Trophoblast cell (in vitro differentiated cells and primary cell): ENCODE measurements around the gene MRPL55.

Source experiments
- DNase-seq, 2 donors: peaks; one replicate each; pipeline ENCODE4 v3.0.0-alpha.2; 2016
- H2AFZ ChIP-seq: 2 replicates; pipeline ENCODE4 v1.6.1; 2013; ENCODE audit warnings: low read length, moderate library complexity, mild to moderate bottlenecking; ENCODE audit not compliant: insufficient read depth, poor library complexity
- H2AK5ac ChIP-seq: 2 replicates; pipeline ENCODE4 v1.6.1; 2013; ENCODE audit warnings: mild to moderate bottlenecking, low read length
- H2BK120ac ChIP-seq: 2 replicates; pipeline ENCODE4 v1.6.1; 2013; ENCODE audit warnings: low read length, mild to moderate bottlenecking, moderate library complexity; ENCODE audit not compliant: insufficient read depth, poor library complexity
- H2BK12ac ChIP-seq: 2 replicates; pipeline ENCODE4 v1.6.1; 2013; ENCODE audit warnings: mild to moderate bottlenecking, low read length, moderate library complexity
- H2BK5ac ChIP-seq: 2 replicates; pipeline ENCODE4 v1.6.1; 2013; ENCODE audit warnings: low read length, low read depth, moderate library complexity, mild to moderate bottlenecking; ENCODE audit not compliant: poor library complexity
- H3K14ac ChIP-seq: 2 replicates; pipeline ENCODE4 v1.6.1; 2013; ENCODE audit warnings: mild to moderate bottlenecking, low read length
- H3K18ac ChIP-seq: 2 replicates; pipeline ENCODE4 v1.6.1; 2013; ENCODE audit warnings: mild to moderate bottlenecking, low read length
- H3K23ac ChIP-seq: 2 replicates; pipeline ENCODE4 v1.6.1; 2013; ENCODE audit warnings: low read length
- H3K27ac ChIP-seq: 2 replicates; pipeline ENCODE4 v1.5.1; 2013; ENCODE audit warnings: low read depth, mild to moderate bottlenecking, inconsistent platforms, low read length, moderate library complexity
- H3K27me3 ChIP-seq: 2 replicates; pipeline ENCODE4 v1.6.1; 2013; ENCODE audit warnings: inconsistent platforms, mild to moderate bottlenecking, low read length, moderate library complexity; ENCODE audit not compliant: insufficient read depth
- H3K36me3 ChIP-seq, 2 experiments: 1 replicate in 1 of 2; 2 replicates in 1 of 2; pipeline ENCODE4 v1.6.1; 2013; ENCODE audit warnings: low read length in 2 of 2, mild to moderate bottlenecking in 2 of 2, moderate library complexity in 1 of 2; ENCODE audit not compliant: insufficient read depth in 2 of 2, control insufficient read depth in 1 of 2
- H3K4ac ChIP-seq: 2 replicates; pipeline ENCODE4 v1.6.1; 2013; ENCODE audit warnings: low read depth, mild to moderate bottlenecking, low read length, moderate library complexity
- H3K4me1 ChIP-seq, 2 experiments: 1 replicate in 1 of 2; 2 replicates in 1 of 2; pipeline ENCODE4 v1.6.1; 2013; ENCODE audit warnings: low read length in 2 of 2, mild to moderate bottlenecking in 2 of 2, moderate library complexity in 1 of 2; ENCODE audit not compliant: insufficient read depth in 2 of 2, control insufficient read depth in 1 of 2
- H3K4me2 ChIP-seq: 2 replicates; pipeline ENCODE4 v1.6.1; 2013; ENCODE audit warnings: inconsistent platforms, mild to moderate bottlenecking, low read length, moderate library complexity
- H3K4me3 ChIP-seq: 2 replicates; pipeline ENCODE4 v1.5.1; 2013; ENCODE audit warnings: mild to moderate bottlenecking, low read depth, low read length, inconsistent platforms
- H3K79me1 ChIP-seq: one replicate; pipeline ENCODE4 v1.6.1; 2013; ENCODE audit warnings: low read length
- H3K79me2 ChIP-seq: 2 replicates; pipeline ENCODE4 v1.6.1; 2013; ENCODE audit warnings: low read length, mild to moderate bottlenecking; ENCODE audit not compliant: control insufficient read depth, insufficient read depth, poor library complexity
- H3K9ac ChIP-seq: 2 replicates; pipeline ENCODE4 v1.6.1; 2013; ENCODE audit warnings: mild to moderate bottlenecking, low read length
- H3K9me3 ChIP-seq: 2 replicates; pipeline ENCODE4 v1.6.1; 2013; ENCODE audit warnings: low read depth, mild to moderate bottlenecking, control low read depth, inconsistent platforms, low read length; ENCODE audit not compliant: insufficient read depth
- H4K12ac ChIP-seq: 2 replicates; pipeline ENCODE4 v1.6.1; 2013; ENCODE audit warnings: low read depth, mild to moderate bottlenecking, low read length, moderate library complexity
- H4K8ac ChIP-seq: 2 replicates; pipeline ENCODE4 v1.6.1; 2013; ENCODE audit warnings: low read depth, mild to moderate bottlenecking, low read length, moderate library complexity
- H4K91ac ChIP-seq: one replicate; pipeline ENCODE4 v1.6.1; 2013; ENCODE audit warnings: low read depth, mild to moderate bottlenecking, low read length, moderate library complexity
- WGBS: extraction: QIAGEN DNeasy Blood & Tissue Kit; methylation state at CpG from one replicate; pipeline ENCODE4 v1.1.7; 2013; ENCODE audit warnings: missing lambda C conversion rate; ENCODE audit not compliant: insufficient read length, insufficient coverage; ENCODE audit errors: extremely low coverage; 5-methylcytosine and 5-hydroxymethylcytosine counted together

MRPL55 gene

DNA sequence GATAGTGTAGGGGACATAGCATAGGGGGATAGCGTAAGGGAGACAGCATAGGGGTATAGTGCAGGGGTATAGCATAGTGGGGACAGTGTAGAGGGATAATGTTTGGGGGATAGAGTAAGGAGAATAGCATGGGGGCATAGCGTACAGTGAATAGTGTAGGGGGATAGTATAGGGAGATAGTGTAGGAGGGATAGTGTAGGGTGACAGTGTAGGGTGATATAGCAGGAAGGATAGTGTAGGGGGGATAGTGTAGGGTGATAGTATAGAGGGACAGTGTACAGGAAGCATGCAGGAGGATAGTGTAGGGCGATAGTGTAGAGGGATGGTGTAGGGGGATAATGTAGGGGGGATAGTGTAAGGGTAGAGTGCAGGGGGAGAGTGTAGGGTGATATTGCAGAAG lies 38.2 kb downstream of the MRPL55 start:
- Histone ChIP-seq H3K4me3 (no peak overlapping the region), H3K79me1 (no peaks in the 10 kb centered on the region), H3K4ac (no peak overlapping the region), H3K4me1 (no peaks in the 10 kb centered on the region), H3K4me2 (no peak overlapping the region), H2AFZ (no peak overlapping the region), H3K27ac (no peak overlapping the region), H2AK5ac (no peak overlapping the region), H2BK5ac (no peak overlapping the region), H4K91ac (no peak overlapping the region), H3K18ac (no peak overlapping the region), H3K36me3 (no peaks in the 10 kb centered on the region), H3K27me3 (peaks cover 5% of the 10 kb centered on the region), H3K14ac (no peak overlapping the region), H3K9ac (no peak overlapping the region), H4K8ac (no peak overlapping the region), H3K79me2 (no peaks in the 10 kb centered on the region), H2BK120ac (no peak overlapping the region), H3K9me3 (peaks cover 6% of the 10 kb centered on the region), H4K12ac (no peak overlapping the region), H3K23ac (no peak overlapping the region), H2BK12ac (no peak overlapping the region)
- no peak for DNase-seq
- WGBS: 100% methylated on average over 2 of the region's 3 CpGs

DNA sequence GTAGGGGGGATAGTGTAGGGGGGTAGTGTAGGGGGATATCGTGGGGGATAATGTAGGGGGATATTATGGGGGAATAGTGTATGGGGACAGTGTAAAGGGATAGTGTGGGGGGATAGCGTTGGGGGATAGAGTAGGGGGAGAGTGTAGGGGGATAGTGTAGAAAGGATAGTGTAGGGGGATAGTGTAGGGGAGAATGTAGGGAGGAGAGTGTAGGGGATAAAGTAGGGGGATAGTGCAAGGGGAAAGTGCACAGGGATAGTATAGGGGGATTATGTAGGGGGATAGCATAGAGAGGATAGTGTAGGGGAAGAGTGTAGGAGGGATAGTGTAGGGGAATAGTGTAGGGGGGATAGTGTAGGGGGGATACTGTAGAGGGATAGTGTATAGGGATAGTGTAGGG lies 38.9 kb downstream of the MRPL55 start:
- no peaks in the 10 kb centered on the region for H3K79me2 ChIP-seq
- H3K27ac ChIP-seq: no peak overlapping the region
- no peak overlapping the region for H3K4me3 ChIP-seq
- no peak overlapping the region for H3K18ac ChIP-seq
- no peak overlapping the region for H2BK5ac ChIP-seq
- no peak overlapping the region for H2BK120ac ChIP-seq
- no peaks in the 10 kb centered on the region for H3K4me1 ChIP-seq
- no peak overlapping the region for H4K12ac ChIP-seq
- H3K4me2 ChIP-seq: no peak overlapping the region
- peaks cover 5% of the 10 kb centered on the region for H3K27me3 ChIP-seq
- H3K79me1 ChIP-seq: no peaks in the 10 kb centered on the region
- H3K36me3 ChIP-seq: no peaks in the 10 kb centered on the region
- no peak overlapping the region for H2AK5ac ChIP-seq
- H3K9ac ChIP-seq: no peak overlapping the region
- H3K23ac ChIP-seq: no peak overlapping the region
- DNase-seq: no peak
- no peak overlapping the region for H4K91ac ChIP-seq
- H3K14ac ChIP-seq: no peak overlapping the region
- no peak overlapping the region for H2BK12ac ChIP-seq
- 100% methylated on average over 2 of the region's 2 CpGs for WGBS
- H4K8ac ChIP-seq: no peak overlapping the region
- peaks cover 6% of the 10 kb centered on the region for H3K9me3 ChIP-seq
- H2AFZ ChIP-seq: no peak overlapping the region
- no peak overlapping the region for H3K4ac ChIP-seq

DNA sequence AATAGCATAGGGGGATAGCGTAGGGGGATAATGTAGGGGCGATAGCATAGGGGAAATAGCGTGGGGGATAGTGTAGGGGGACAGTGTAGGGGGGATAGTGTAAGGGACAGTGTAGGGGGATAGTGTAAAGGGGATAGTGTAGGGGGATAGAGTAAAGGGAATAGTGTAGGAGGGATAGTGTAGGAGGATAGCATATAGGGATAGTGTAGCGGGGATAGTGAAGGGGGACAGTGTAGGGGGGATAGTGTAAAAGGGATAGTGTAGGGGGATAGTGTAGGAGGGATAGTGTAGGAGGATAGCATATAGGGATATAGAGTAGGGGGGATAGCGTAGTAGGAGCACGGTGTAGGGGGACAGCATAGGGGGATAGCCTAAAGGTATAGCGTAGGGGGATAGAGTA lies 40.7 kb downstream of the MRPL55 start:
- Histone ChIP-seq H3K4me3 (no peak overlapping the region), H3K79me1 (no peaks in the 10 kb centered on the region), H3K4me2 (no peak overlapping the region), H4K12ac (no peak overlapping the region), H4K91ac (no peak overlapping the region), H3K9me3 (peaks cover 6% of the 10 kb centered on the region), H3K9ac (no peak overlapping the region), H3K27me3 (peaks cover 5% of the 10 kb centered on the region), H3K4ac (no peak overlapping the region), H3K18ac (no peak overlapping the region), H4K8ac (no peak overlapping the region), H2AK5ac (no peak overlapping the region), H3K23ac (no peak overlapping the region), H3K4me1 (no peaks in the 10 kb centered on the region), H3K27ac (no peak overlapping the region), H2AFZ (no peak overlapping the region), H2BK120ac (no peak overlapping the region), H2BK5ac (no peak overlapping the region), H2BK12ac (no peak overlapping the region), H3K14ac (no peak overlapping the region), H3K36me3 (no peaks in the 10 kb centered on the region), H3K79me2 (no peaks in the 10 kb centered on the region)
- WGBS: 100% methylated on average over 6 of the region's 7 CpGs
- DNase-seq: no peak

DNA sequence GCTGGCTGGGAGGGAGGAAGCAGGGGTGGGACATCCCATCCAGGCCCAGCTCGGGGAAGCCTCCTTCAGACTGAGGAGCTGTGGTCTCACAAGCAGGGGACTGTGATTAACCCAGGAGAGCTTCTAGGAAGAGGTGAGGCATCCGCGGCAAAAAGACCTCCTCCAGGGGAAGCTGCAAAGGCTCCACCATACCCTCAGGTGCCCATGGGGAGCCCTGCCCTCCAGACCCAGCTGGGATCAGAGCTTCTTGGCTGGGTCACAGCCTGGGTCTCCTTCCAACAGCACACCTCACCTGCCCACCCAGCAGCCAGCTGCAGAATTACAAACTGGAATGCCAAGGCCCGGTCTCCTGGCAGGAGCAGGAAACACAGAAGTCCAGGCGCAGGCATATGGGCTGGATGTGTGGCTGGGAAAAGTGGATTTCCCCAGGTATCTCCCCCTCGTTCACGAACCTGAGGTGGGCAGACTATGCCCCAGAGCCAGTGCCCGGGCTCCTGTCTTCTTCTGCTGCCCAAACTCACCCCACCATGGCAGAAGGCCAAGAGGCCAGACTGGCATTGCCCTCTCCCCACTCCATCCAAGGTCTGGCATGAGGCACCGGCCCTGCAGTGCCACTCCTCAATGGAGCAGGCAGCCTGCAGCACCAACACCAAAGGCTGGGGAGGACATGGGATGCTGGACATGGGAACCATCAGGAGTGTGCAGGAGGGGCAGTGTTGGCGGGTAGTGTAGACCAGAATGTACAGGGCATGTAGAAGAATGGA lies 42.0 kb downstream of the MRPL55 start:
- no peak overlapping the region for H3K4me3 ChIP-seq
- no peak overlapping the region for H3K18ac ChIP-seq
- no peak overlapping the region for H3K4ac ChIP-seq
- no peak overlapping the region for H2AFZ ChIP-seq
- H3K27ac ChIP-seq: no peak overlapping the region
- H3K9ac ChIP-seq: no peak overlapping the region
- no peak overlapping the region for H3K23ac ChIP-seq
- H2BK120ac ChIP-seq: no peak overlapping the region
- no CpG with 5 or more reads among the region's 10 CpGs for WGBS
- H2BK12ac ChIP-seq: no peak overlapping the region
- no peak overlapping the region for H3K4me2 ChIP-seq
- no peak overlapping the region for H2BK5ac ChIP-seq
- H2AK5ac ChIP-seq: no peak overlapping the region
- H4K8ac ChIP-seq: no peak overlapping the region
- H3K27me3 ChIP-seq: peaks cover 5% of the 10 kb centered on the region
- no peak overlapping the region for H3K14ac ChIP-seq
- H3K79me2 ChIP-seq: no peaks in the 10 kb centered on the region
- H4K91ac ChIP-seq: no peak overlapping the region
- no peaks in the 10 kb centered on the region for H3K36me3 ChIP-seq
- no peaks in the 10 kb centered on the region for H3K4me1 ChIP-seq
- no peak for DNase-seq
- H4K12ac ChIP-seq: no peak overlapping the region
- H3K9me3 ChIP-seq: peaks cover 4% of the 10 kb centered on the region
- no peaks in the 10 kb centered on the region for H3K79me1 ChIP-seq
